MM.1S (cell line): Measurements from ENCODE around the gene KCTD5.

Experiments
- DNase-seq: peaks from one replicate; pipeline ENCODE4 v3.0.0-alpha.2; 2015
- H2AFZ ChIP-seq: fragments of 300-600 bp; sonication (generic); 2 replicates; pipeline ENCODE4 v1.6.0; 2016; ENCODE audit warnings: antibody characterized with exemption, low read length
- H3F3A ChIP-seq: fragments of 300-600 bp; sonication (generic); 2 replicates; pipeline ENCODE4 v1.6.1; 2016; ENCODE audit warnings: mild to moderate bottlenecking, antibody characterized with exemption, low read length, moderate library complexity, mixed read lengths; ENCODE audit not compliant: insufficient read depth
- H3K27ac ChIP-seq: fragments of 300-600 bp; sonication (generic); 2 replicates; pipeline ENCODE4 v1.5.1; 2016; ENCODE audit warnings: mild to moderate bottlenecking, low read length
- H3K27me3 ChIP-seq: fragments of 300-600 bp; sonication (generic); replicated peaks from 2 replicates; pipeline ENCODE4 v1.6.0; 2016; ENCODE audit warnings: low read length; ENCODE audit not compliant: insufficient read depth
- H3K36me3 ChIP-seq: fragments of 300-600 bp; sonication (generic); replicated peaks from 2 replicates; pipeline ENCODE4 v1.6.1; 2016; ENCODE audit warnings: mild to moderate bottlenecking, low read length, mixed read lengths; ENCODE audit not compliant: insufficient read depth
- H3K4me1 ChIP-seq: fragments of 300-600 bp; sonication (generic); 2 replicates; pipeline ENCODE4 v1.6.1; 2016; ENCODE audit warnings: low read length, mixed read lengths
- H3K4me2 ChIP-seq: fragments of 300-600 bp; sonication (generic); 2 replicates; pipeline ENCODE4 v1.6.0; 2016; ENCODE audit warnings: low read depth, low read length
- H3K4me3 ChIP-seq: fragments of 300-600 bp; sonication (generic); 2 replicates; pipeline ENCODE4 v1.5.1; 2016; ENCODE audit warnings: low read length, mixed read lengths
- H3K79me2 ChIP-seq: fragments of 300-600 bp; sonication (generic); 2 replicates; pipeline ENCODE4 v1.6.1; 2016; ENCODE audit warnings: mixed run types, low read length, mixed read lengths
- H3K9ac ChIP-seq: fragments of 300-600 bp; sonication (generic); 2 replicates; pipeline ENCODE4 v1.6.1; 2016; ENCODE audit warnings: low read length, mixed read lengths
- H3K9me2 ChIP-seq: fragments of 300-600 bp; sonication (generic); replicated peaks from 2 replicates; pipeline ENCODE4 v1.6.1; 2016; ENCODE audit warnings: mild to moderate bottlenecking, low read length, mixed read lengths; ENCODE audit not compliant: insufficient read depth
- H3K9me3 ChIP-seq: fragments of 300-600 bp; sonication (generic); replicated peaks from 2 replicates; pipeline ENCODE4 v1.6.1; 2016; ENCODE audit warnings: mild to moderate bottlenecking, low read length, mixed read lengths; ENCODE audit not compliant: insufficient read depth
- H4K20me1 ChIP-seq: fragments of 300-600 bp; sonication (generic); 2 replicates; pipeline ENCODE4 v1.6.1; 2016; ENCODE audit warnings: mild to moderate bottlenecking, low read length, moderate library complexity, mixed read lengths; ENCODE audit not compliant: insufficient read depth
- CTCF ChIP-seq: fragments of 300-600 bp; sonication (generic); IDR thresholded peaks from 2 replicates; pipeline ENCODE4 v1.5.1; 2016; ENCODE audit warnings: antibody characterized with exemption, low read length, mixed read lengths
- EZH2 ChIP-seq: fragments of 300-600 bp; sonication (generic); optimal IDR thresholded peaks from 2 replicates; pipeline ENCODE3; 2017; ENCODE audit warnings: low read depth, mild to moderate bottlenecking, antibody characterized with exemption, low read length, mixed read lengths
- EZH2phosphoT487 ChIP-seq: fragments of 300-600 bp; sonication (generic); IDR thresholded peaks from 2 replicates; pipeline ENCODE4 v1.6.1; 2018; ENCODE audit warnings: antibody characterized with exemption, low read length

The KCTD5 gene

GRCh38 chr16:2749476-2749875 is 67.2 kb downstream of the KCTD5 start:
- Histone ChIP-seq H3K9ac (no peak overlapping the region), H3F3A (no peaks in the 10 kb centered on the region; the same call in 1 of the 2 replicates), H4K20me1 (peaks cover 11% of the 10 kb centered on the region), H3K9me3 (no peaks in the 10 kb centered on the region), H3K27ac (no peak overlapping the region), H3K79me2 (peaks cover 27% of the 10 kb centered on the region), H3K4me1 (peaks cover 14% of the 10 kb centered on the region), H3K4me2 (no peak overlapping the region), H3K36me3 (no peaks in the 10 kb centered on the region), H2AFZ (no peak overlapping the region), H3K9me2 (no peaks in the 10 kb centered on the region), H3K4me3 (no peak overlapping the region), H3K27me3 (0 out of 2 replicates have a peak, but pooled peaks cover 11% of the 10 kb centered on the region)
- DNase-seq, result no peak
- no peak for TF ChIP-seq CTCF
- TF ChIP-seq EZH2phosphoT487, result no peak

GRCh38 chr16:2749936-2750335 is 67.6 kb downstream of the KCTD5 start:
- no peak for TF ChIP-seq CTCF
- no peak for TF ChIP-seq EZH2
- TF ChIP-seq EZH2phosphoT487, result no peak
- Histone ChIP-seq H3K79me2 (peaks cover 32% of the 10 kb centered on the region), H3K4me2 (no peak overlapping the region), H3K27me3 (0 out of 2 replicates have a peak, but pooled peaks cover 6% of the 10 kb centered on the region), H3K4me3 (no peak overlapping the region), H4K20me1 (peaks cover 16% of the 10 kb centered on the region), H3K9me3 (no peaks in the 10 kb centered on the region), H3K4me1 (peaks cover 19% of the 10 kb centered on the region), H3K9ac (no peak overlapping the region), H3F3A (no peaks in the 10 kb centered on the region; the same call in 1 of the 2 replicates), H3K27ac (no peak overlapping the region), H3K9me2 (no peaks in the 10 kb centered on the region), H3K36me3 (no peaks in the 10 kb centered on the region), H2AFZ (no peak overlapping the region)
- DNase-seq, result no peak

- Histone ChIP-seq H3K79me2 (peaks cover 49% of the 10 kb centered on the region), H3K27ac (peak overlapping the region; percentile 95), H2AFZ (peak overlapping the region; percentile 80), H3K36me3 (peaks cover 6% of the 10 kb centered on the region; the same call in 1 of the 2 replicates), H3K9me3 (no peaks in the 10 kb centered on the region), H3K9me2 (no peaks in the 10 kb centered on the region), H3K4me2 (peak overlapping the region; percentile 86), H3F3A (no peaks in the 10 kb centered on the region; the same call in 1 of the 2 replicates), H3K27me3 (no peaks in the 10 kb centered on the region), H3K9ac (peak overlapping the region; percentile 95), H3K4me3 (peak overlapping the region; percentile 77), H4K20me1 (peaks cover 33% of the 10 kb centered on the region), H3K4me1 (peaks cover 22% of the 10 kb centered on the region)
- TF ChIP-seq CTCF (no peak), EZH2 (no peak), EZH2phosphoT487 (no peak)
- DNase-seq, result no peak
Observed at GRCh38 chr16:2751577-2752034, 69.3 kb downstream of the KCTD5 start.
